Measurements from ENCODE around the gene CHST11.

GRCh38 chr12:104685366-104685765 lies 228.6 kb downstream of the CHST11 start:
- no peak for TF ChIP-seq CTCF (IDR thresholded peaks at IDR 0.05; ENCODE audit: low read depth, low read length, poor library complexity, severe bottlenecking)
- TF ChIP-seq EZH2phosphoT487 (IDR thresholded peaks at IDR 0.05; ENCODE audit: borderline replicate concordance, low read length): no peak

Measured in DOHH2 (cell line).